ENCODE results near the gene KCNK4. TPM values are rescaled to one million over a fixed set of nuclear protein-coding genes. Genes with fewer than 3 reads are reported as not detected.
"Not testable (repeated sequence)": the region's sequence is repeated elsewhere in the genome, so short reads cannot be mapped to it uniquely, and the experiment has no call there.

KCNK4 gene
- total RNA-seq, 1 donor from 2014 or later = 0.23 TPM

GRCh38 chr11:64318766-64319761, 28.0 kb downstream of the KCNK4 start:
- Mint-ChIP-seq H3K27ac (peak overlapping the region; percentile 97), H3K27me3 (no peaks in the 10 kb centered on the region), H3K36me3 (ENCODE audit: low read depth) (peaks cover 39% of the 10 kb centered on the region), H3K4me1 (peaks cover 30% of the 10 kb centered on the region), H3K4me3 (peak overlapping the region; percentile 92), H3K9me3 (no peaks in the 10 kb centered on the region)
- intact Hi-C loops (cut with micrococcal nuclease) = loop anchor here (1.0 kb wide), 2 partner anchors 12 to 34 kb away; partner anchors contain the start of gene GPR137
- DNase-seq = no peak

- Mint-ChIP-seq H3K36me3 (ENCODE audit: low read depth) (peaks cover 32% of the 10 kb centered on the region), H3K4me1 (peaks cover 30% of the 10 kb centered on the region), H3K9me3 (no peaks in the 10 kb centered on the region), H3K4me3 (peak overlapping the region; percentile 6), H3K27ac (no peak overlapping the region), H3K27me3 (no peaks in the 10 kb centered on the region)
- intact Hi-C loops (cut with micrococcal nuclease) = no loop called here
- no peak for DNase-seq
Measured at GRCh38 chr11:64320556-64320955, 29.5 kb downstream of the KCNK4 start.

GRCh38 chr11:64321026-64321425, 29.9 kb downstream of the KCNK4 start:
- Mint-ChIP-seq H3K36me3 (ENCODE audit: low read depth) (peaks cover 32% of the 10 kb centered on the region), H3K4me3 (no peak overlapping the region), H3K27me3 (no peaks in the 10 kb centered on the region), H3K4me1 (peaks cover 30% of the 10 kb centered on the region), H3K9me3 (no peaks in the 10 kb centered on the region), H3K27ac (no peak overlapping the region)
- intact Hi-C loops (cut with micrococcal nuclease) = no loop called here
- no peak for DNase-seq

GRCh38 chr11:64321533-64321932, 30.4 kb downstream of the KCNK4 start:
- Mint-ChIP-seq H3K4me1 (peaks cover 26% of the 10 kb centered on the region), H3K9me3 (no peaks in the 10 kb centered on the region), H3K36me3 (ENCODE audit: low read depth) (peaks cover 28% of the 10 kb centered on the region), H3K4me3 (no peak overlapping the region), H3K27me3 (no peaks in the 10 kb centered on the region), H3K27ac (no peak overlapping the region)
- intact Hi-C loops (cut with micrococcal nuclease) = no loop called here
- no peak for DNase-seq

DNA sequence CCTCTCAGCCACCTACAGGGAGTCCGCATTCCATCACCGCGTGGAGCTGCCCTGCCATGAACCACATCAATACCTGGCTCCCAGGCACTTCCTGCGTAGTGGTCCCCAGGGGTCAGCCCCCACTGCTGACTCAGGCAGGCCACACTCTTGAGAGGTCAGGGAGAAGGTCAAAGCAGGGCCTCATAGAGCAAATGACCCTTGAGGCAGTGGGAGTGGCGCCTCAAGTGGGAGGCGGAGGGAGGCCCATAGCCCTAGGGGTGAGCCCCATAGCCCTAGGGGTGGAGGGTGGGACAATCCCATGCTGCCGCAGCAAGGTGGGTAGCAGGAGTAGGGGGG, 31.8 kb downstream of the KCNK4 start:
- DNase-seq = no peak
- Mint-ChIP-seq H3K4me3 (no peak overlapping the region), H3K36me3 (ENCODE audit: low read depth) (peaks cover 17% of the 10 kb centered on the region), H3K9me3 (no peaks in the 10 kb centered on the region), H3K27me3 (no peaks in the 10 kb centered on the region), H3K27ac (no peak overlapping the region), H3K4me1 (peaks cover 22% of the 10 kb centered on the region)
- intact Hi-C loops (cut with micrococcal nuclease) = no loop called here

- peaks cover 22% of the 10 kb centered on the region for H3K4me1 Mint-ChIP-seq
- DNase-seq = no peak
- H3K27ac Mint-ChIP-seq = no peak overlapping the region
- peaks cover 17% of the 10 kb centered on the region for H3K36me3 Mint-ChIP-seq (ENCODE audit: low read depth)
- H3K4me3 Mint-ChIP-seq = no peak overlapping the region
- intact Hi-C loops (cut with micrococcal nuclease) = no loop called here
- no peaks in the 10 kb centered on the region for H3K27me3 Mint-ChIP-seq
- H3K9me3 Mint-ChIP-seq = no peaks in the 10 kb centered on the region
Measured at GRCh38 chr11:64323373-64323772, 32.3 kb downstream of the KCNK4 start.

DNA sequence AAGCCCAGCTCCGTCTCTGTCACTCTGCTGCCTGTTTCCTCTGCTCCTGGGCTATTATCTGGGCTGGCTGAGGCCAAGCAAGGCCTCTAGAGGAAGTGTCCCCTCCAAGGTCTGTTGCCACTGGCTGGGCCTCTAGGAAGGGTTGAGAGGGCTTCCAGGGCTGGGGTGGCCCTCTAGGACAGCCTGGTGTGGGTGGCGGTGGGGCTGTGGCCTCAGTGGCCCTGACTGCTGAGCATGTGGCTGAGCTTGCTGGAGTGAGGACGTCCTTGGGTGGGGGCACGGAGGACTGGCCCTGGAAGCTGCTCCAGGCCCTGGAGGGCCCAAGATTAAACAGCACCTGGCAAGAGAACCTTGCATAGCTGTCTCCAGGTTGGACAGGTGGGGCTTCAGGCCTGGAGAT, 32.9 kb downstream of the KCNK4 start:
- H3K4me3 Mint-ChIP-seq; intact Hi-C loops (cut with micrococcal nuclease); H3K9me3 Mint-ChIP-seq; H3K27me3 Mint-ChIP-seq; H3K27ac Mint-ChIP-seq; DNase-seq: not testable (repeated sequence)
- peaks cover 20% of the 10 kb centered on the region for H3K4me1 Mint-ChIP-seq
- peaks cover 17% of the 10 kb centered on the region for H3K36me3 Mint-ChIP-seq (ENCODE audit: low read depth)

- H3K27ac Mint-ChIP-seq = no peak overlapping the region
- no peak overlapping the region for H3K4me3 Mint-ChIP-seq
- intact Hi-C loops (cut with micrococcal nuclease) = no loop called here
Measured at GRCh38 chr11:64324692-64325469, 33.8 kb downstream of the KCNK4 start.

GRCh38 chr11:64327375-64327774, 36.3 kb downstream of the KCNK4 start:
- Mint-ChIP-seq H3K27me3 (no peaks in the 10 kb centered on the region), H3K36me3 (ENCODE audit: low read depth) (peaks cover 5% of the 10 kb centered on the region), H3K4me1 (peaks cover 8% of the 10 kb centered on the region), H3K9me3 (no peaks in the 10 kb centered on the region), H3K27ac (no peak overlapping the region), H3K4me3 (no peak overlapping the region)
- DNase-seq = no peak
- intact Hi-C loops (cut with micrococcal nuclease) = no loop called here

More at GRCh38 chr11:64324692-64325469, 33.8 kb downstream of the KCNK4 start:
- Mint-ChIP-seq H3K27me3 (no peaks in the 10 kb centered on the region), H3K9me3 (no peaks in the 10 kb centered on the region), H3K36me3 (ENCODE audit: low read depth) (peaks cover 17% of the 10 kb centered on the region), H3K4me1 (peaks cover 12% of the 10 kb centered on the region)
- no peak for DNase-seq

DNA sequence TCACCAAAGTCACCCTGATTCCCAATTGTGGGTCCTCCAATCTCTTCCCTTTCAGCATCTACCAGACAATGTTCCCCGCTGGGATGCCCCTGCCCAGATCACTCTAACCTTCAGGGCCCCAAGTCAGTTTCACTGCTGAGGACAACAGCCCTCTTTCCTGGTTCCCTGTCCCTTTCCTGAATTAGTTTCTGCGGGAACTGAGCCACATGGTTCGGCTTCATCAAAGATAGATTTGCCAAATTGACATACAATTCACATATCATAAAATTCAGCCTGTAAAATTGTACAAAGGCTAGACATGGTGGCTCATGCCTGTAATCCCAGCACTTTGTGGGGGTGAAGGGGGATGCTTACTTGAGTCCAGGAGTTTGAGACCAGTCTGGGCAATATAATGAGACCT, 36.9 kb downstream of the KCNK4 start:
- no peak for DNase-seq
- peaks cover 8% of the 10 kb centered on the region for H3K4me1 Mint-ChIP-seq
- no peaks in the 10 kb centered on the region for H3K27me3 Mint-ChIP-seq
- no peak overlapping the region for H3K27ac Mint-ChIP-seq
- H3K36me3 Mint-ChIP-seq (ENCODE audit: low read depth) = peaks cover 3% of the 10 kb centered on the region
- no peaks in the 10 kb centered on the region for H3K9me3 Mint-ChIP-seq
- H3K4me3 Mint-ChIP-seq = no peak overlapping the region
- intact Hi-C loops (cut with micrococcal nuclease) = no loop called here

DNA sequence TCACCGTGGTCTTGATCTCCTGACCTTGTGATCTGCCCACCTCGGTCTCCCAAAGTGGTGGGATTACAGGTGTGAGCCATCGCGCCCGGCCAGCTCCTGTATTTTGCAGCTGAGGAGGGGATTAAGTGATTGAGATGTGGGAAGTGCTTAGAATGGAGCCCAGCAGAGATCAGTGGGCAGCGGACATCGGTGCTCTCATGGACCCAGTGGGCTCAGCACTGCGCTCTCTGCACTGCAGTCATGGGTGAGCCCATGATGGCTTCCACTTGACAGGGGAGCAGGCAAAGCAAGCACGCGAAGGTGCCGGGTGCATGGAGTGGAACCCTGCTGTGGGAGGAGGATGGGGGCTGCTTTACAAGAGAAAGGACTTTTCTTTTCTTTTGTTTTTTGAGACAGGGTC, 39.8 kb downstream of the KCNK4 start:
- no peak for DNase-seq
- Mint-ChIP-seq H3K4me1 (peaks cover 14% of the 10 kb centered on the region), H3K4me3 (no peak overlapping the region), H3K9me3 (no peaks in the 10 kb centered on the region), H3K36me3 (ENCODE audit: low read depth) (peaks cover 9% of the 10 kb centered on the region), H3K27ac (no peak overlapping the region), H3K27me3 (no peaks in the 10 kb centered on the region)
- intact Hi-C loops (cut with micrococcal nuclease) = loop anchor here (1.0 kb wide), 2 partner anchors 9 to 13 kb away; partner anchors contain the start of genes CCDC88B and PRDX5

DNA sequence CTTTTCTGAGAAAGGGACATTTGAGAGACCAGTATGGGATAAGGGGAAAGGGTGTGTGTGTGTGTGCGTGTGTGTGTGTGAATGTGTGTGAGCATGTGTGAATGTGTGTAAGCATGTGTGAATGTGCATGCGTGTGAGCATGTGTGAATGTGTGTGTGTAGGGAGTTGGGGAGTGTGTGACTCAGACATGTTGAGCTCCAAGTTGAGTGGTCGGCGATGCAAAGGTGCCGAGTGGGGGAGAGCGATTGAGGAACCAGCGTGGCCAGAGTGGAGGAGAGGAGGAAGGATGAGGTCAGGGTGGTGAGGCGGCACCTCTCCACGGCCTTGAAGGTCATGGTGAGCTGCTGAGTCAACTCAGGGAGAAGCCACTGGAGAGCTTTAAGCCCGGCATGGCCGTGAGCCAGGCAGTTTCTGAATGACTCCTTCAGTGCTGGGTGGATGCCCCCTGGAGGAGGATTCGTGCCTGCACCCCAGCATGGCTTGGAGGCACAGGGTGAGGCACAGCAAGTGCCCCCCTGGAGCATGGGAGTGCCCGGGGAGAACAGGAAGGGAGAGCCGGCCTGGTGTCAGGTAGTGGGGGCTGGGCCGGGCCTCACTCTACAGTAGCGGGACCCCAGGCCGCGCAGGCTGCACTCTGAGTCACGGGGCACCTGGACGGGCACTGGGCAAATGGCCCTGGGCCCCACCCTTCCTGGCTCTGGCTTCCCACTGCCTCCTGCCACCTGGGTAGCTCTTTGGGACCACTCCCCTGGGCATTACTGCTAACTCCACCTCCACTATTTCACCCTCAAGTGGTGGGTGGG, 40.7 kb downstream of the KCNK4 start:
- H3K27me3 Mint-ChIP-seq = no peaks in the 10 kb centered on the region

GRCh38 chr11:64333556-64333955, 42.5 kb downstream of the KCNK4 start:
- DNase-seq = no peak
- intact Hi-C loops (cut with micrococcal nuclease) = no loop called here
- H3K4me1 Mint-ChIP-seq = peaks cover 18% of the 10 kb centered on the region
- peaks cover 20% of the 10 kb centered on the region for H3K36me3 Mint-ChIP-seq (ENCODE audit: low read depth)
- H3K9me3 Mint-ChIP-seq = no peaks in the 10 kb centered on the region
- no peak overlapping the region for H3K27ac Mint-ChIP-seq
- H3K27me3 Mint-ChIP-seq = no peaks in the 10 kb centered on the region
- H3K4me3 Mint-ChIP-seq = no peak overlapping the region

More for the DNA sequence above, 40.7 kb downstream of the KCNK4 start:
- intact Hi-C loops (cut with micrococcal nuclease) = loop anchor here (1.0 kb wide), 2 partner anchors 9 to 13 kb away; partner anchors contain the start of genes CCDC88B and PRDX5
- Mint-ChIP-seq H3K27ac (peak overlapping the region; percentile 88), H3K4me1 (peaks cover 14% of the 10 kb centered on the region), H3K4me3 (peak overlapping the region; percentile 39), H3K36me3 (ENCODE audit: low read depth) (peaks cover 9% of the 10 kb centered on the region), H3K9me3 (no peaks in the 10 kb centered on the region)
- peak; percentile 91 for DNase-seq

Measured in activated CD4-positive, alpha-beta T cell treated with anti-CD3 and anti-CD28 coated beads, Interleukin-2, amount 10 ng/mL, durations not matched to agents 24 days and 14 days (primary cell).